Posterior cingulate gyrus (tissue), 11 donors: ENCODE measurements around the gene LTBP2.

Experiments used
- DNase-seq, 10 donors: peaks; one replicate each; pipeline versions ENCODE4 v3.0.0 to v3.0.0-alpha.2; 2020 to 2021; ENCODE audit warnings: mixed read lengths in 3 of 10
- intact Hi-C: fragments of 100-400 bp; cut with DNase I; formaldehyde crosslinking; loops from one replicate; pipeline ENCODE4 v1.15.1; 2023

Gene LTBP2

GRCh38 chr14:74615735-74616134 is 3.7 kb upstream of the LTBP2 start:
- intact Hi-C loops = no loop called here
- peak in 1 of 10 donors; percentile 69 for DNase-seq

GRCh38 chr14:74614508-74615495 is 2.8 kb upstream of the LTBP2 start:
- intact Hi-C loops = loop anchor here (5.0 kb wide), 1 partner anchor 113 kb away; no protein-coding TSS in a partner anchor
- peak in 1 of 10 donors; percentile 48 for DNase-seq

GRCh38 chr14:74613211-74613914 is 1.3 kb upstream of the LTBP2 start:
- intact Hi-C loops = loop anchor here (5.0 kb wide), 1 partner anchor 111 kb away; no protein-coding TSS in a partner anchor
- DNase-seq = peak in 1 of 10 donors; percentile 62

GRCh38 chr14:74612350-74613021 is 449 bp upstream of the LTBP2 start:
- intact Hi-C loops = loop anchor here (5.0 kb wide), 1 partner anchor 110 kb away; no protein-coding TSS in a partner anchor
- DNase-seq = peak in 8 of 10 donors; percentile 34 to 93 (median 48)

GRCh38 chr14:74610866-74611649 is 979 bp downstream of the LTBP2 start:
- no peak for DNase-seq
- intact Hi-C loops = loop anchor here (5.0 kb wide), 1 partner anchor 109 kb away; no protein-coding TSS in a partner anchor

- intact Hi-C loops = loop anchor here (5.0 kb wide), 1 partner anchor 108 kb away; no protein-coding TSS in a partner anchor
- no peak for DNase-seq
Observed at GRCh38 chr14:74610199-74610865, 1.7 kb downstream of the LTBP2 start.

- intact Hi-C loops = loop anchor here (5.0 kb wide), 2 partner anchors 107 to 198 kb away; no protein-coding TSS in a partner anchor
- no peak for DNase-seq
Observed at GRCh38 chr14:74609721-74610120, 2.3 kb downstream of the LTBP2 start.

GRCh38 chr14:74608959-74609611 is 3.0 kb downstream of the LTBP2 start:
- intact Hi-C loops = loop anchor here (5.0 kb wide), 1 partner anchor 198 kb away; no protein-coding TSS in a partner anchor

GRCh38 chr14:74606727-74607126 is 5.3 kb downstream of the LTBP2 start:
- peak in 1 of 10 donors; percentile 5 for DNase-seq
- intact Hi-C loops = loop anchor here (5.0 kb wide), 1 partner anchor 201 kb away; no protein-coding TSS in a partner anchor

More at GRCh38 chr14:74608959-74609611, 3.0 kb downstream of the LTBP2 start:
- peak in 9 of 10 donors; percentile 60 to 95 (median 82) for DNase-seq

- peak in 1 of 10 donors; percentile 15 for DNase-seq
- intact Hi-C loops = loop anchor here (5.0 kb wide), 1 partner anchor 202 kb away; no protein-coding TSS in a partner anchor
Observed at GRCh38 chr14:74605531-74606223, 6.4 kb downstream of the LTBP2 start.

- no peak for DNase-seq
- intact Hi-C loops = loop anchor here (5.0 kb wide), 1 partner anchor 202 kb away; no protein-coding TSS in a partner anchor
Observed at GRCh38 chr14:74604911-74605310, 7.1 kb downstream of the LTBP2 start.

GRCh38 chr14:74604157-74604556 is 7.9 kb downstream of the LTBP2 start:
- no peak for DNase-seq
- intact Hi-C loops = no loop called here

- intact Hi-C loops = no loop called here
- DNase-seq = peak in 2 of 10 donors; percentile 40 to 70
Observed at GRCh38 chr14:74601982-74602381, 10.1 kb downstream of the LTBP2 start.

- intact Hi-C loops = no loop called here
- peak in 5 of 10 donors; percentile 22 to 80 (median 49) for DNase-seq
Observed at GRCh38 chr14:74599946-74600345, 12.1 kb downstream of the LTBP2 start.

GRCh38 chr14:74599321-74599761 is 12.7 kb downstream of the LTBP2 start:
- intact Hi-C loops = no loop called here
- peak in 3 of 10 donors; percentile 44 to 72 (median 68) for DNase-seq

- intact Hi-C loops = no loop called here
- DNase-seq = peak in 3 of 10 donors; percentile 4 to 31 (median 22)
Observed at GRCh38 chr14:74596741-74597450, 15.1 kb downstream of the LTBP2 start.
